GM21515 (cell line): ENCODE results near the gene EPN2.
A peak's percentile ranks its signal among the peaks of the same experiment; 100 is the strongest.
"Not testable (repeated sequence)": the region's sequence is repeated elsewhere in the genome, so short reads cannot be mapped to it uniquely, and the experiment has no call there.

Source experiments
- ATAC-seq: cut with Tn5 transposase; IDR thresholded peaks from one replicate; pipeline ENCODE4 v1.9.1; 2021; ENCODE audit not compliant: unreplicated experiment

The EPN2 gene

GRCh38 chr17:19237139-19237388 is at the start of gene EPN2:
EPN2 (plus strand) TSS chr17:19237366; CDS start chr17:19283120, 45,754 bp downstream.
- ATAC-seq: not testable (repeated sequence)

GRCh38 chr17:19187883-19188869 is 49.0 kb upstream of the EPN2 start:
- peak; percentile 47 for ATAC-seq

GRCh38 chr17:19188870-19189708 is 48.1 kb upstream of the EPN2 start:
- peak; percentile 71 for ATAC-seq

- not testable (repeated sequence) for ATAC-seq
Observed at GRCh38 chr17:19189781-19190405, 47.3 kb upstream of the EPN2 start.

DNA sequence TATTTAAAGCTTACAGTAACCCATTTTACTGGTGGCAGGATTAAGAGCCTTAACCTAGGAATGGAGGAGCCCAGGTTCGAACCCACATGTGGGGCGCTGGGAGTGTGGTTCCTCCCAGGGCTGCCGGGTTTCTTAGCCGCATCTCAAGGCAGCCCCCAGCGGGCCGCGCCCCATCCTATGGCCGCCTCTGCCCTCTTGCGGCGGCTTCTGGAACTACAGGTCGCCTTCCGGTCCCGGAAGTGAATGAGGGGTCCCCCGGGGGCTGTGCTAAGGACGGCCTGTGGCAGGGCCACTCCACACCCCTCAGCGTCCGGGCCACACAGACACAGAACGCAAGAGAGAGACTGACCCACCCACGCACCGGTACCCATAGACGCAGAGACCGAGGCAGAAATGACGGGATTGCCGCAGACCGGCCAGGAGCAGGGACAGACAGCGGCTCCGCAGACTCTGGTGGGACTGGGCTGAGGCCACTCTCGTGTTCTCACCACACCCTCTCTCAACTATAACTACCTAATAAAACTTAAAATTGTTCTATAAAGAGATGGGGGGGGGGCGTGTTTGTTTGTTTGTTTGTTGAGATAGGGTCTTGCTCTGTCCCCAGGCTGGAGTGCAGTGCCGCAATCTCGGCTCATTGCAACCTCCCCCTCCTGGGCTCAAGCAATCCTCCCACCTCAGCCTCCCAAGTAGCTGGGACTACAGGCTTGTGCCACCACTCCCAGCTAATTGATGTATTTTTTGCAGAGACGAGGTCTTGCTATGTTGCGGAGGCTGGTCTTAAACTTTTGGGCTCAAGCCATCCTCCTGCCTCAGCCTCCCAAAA is 40.6 kb upstream of the EPN2 start:
- peak; percentile 79 for ATAC-seq

- ATAC-seq: peak; percentile 83
Observed at GRCh38 chr17:19202448-19202847, 34.7 kb upstream of the EPN2 start.

DNA sequence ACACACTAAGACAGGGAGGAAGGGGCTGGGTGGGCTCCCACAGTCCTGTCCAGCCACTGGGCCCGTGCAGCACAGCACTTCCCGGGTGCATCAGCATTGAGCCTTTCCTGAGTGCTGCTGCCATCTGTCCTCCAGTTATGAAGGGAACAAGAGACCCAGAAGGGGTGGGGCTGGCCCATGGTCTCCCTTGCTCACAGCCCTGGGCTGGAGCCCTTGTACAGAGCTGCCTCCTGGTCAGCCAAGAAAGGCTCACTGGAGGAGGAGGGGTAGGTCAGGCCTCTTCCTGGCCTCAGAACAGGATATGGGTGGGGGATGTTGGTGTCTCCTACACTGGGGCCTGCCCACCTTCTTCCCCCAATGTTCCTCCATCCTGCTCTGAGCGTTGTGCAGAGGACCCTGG is 33.7 kb upstream of the EPN2 start:
- ATAC-seq: not testable (repeated sequence)

DNA sequence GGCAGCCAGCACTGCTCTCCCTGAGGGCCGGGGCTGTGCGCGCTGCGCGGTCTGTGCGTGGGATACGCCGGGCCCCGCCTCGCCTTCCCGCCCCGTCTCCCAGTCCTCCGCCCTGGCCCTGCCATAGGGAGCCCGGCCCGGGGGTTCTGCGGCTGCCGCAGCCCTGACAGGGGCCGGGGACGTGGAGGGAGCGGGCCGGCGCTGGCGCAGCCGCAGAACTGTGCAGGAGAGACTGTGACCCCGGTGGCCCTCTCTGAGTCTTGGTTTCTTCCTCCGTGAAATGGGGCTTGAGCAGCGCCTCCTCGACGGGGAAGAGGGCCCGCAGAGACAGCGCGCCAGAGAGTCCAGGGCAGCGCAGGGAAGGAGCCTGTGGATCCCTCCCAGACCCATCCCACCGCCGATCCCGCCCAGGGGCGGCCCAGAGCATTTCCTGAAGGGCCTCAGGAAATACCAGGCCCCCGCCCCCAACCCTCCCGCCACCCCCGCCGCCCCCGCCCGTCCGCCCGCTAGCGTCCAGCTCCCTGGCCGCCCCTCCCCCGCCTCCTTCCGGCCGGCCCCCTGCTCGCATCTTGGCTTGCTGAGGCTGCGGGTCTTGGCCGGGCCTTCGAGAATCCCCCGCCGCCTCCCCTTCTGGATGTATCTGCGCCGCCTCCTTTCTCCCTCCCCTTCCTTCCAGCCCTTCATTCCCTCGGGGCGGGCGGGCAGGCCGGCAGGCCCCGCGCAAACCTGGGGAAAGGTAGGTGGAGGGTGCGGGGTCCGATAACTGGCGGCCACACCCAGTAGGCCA is 21.9 kb upstream of the EPN2 start:
- ATAC-seq: not testable (repeated sequence)

DNA sequence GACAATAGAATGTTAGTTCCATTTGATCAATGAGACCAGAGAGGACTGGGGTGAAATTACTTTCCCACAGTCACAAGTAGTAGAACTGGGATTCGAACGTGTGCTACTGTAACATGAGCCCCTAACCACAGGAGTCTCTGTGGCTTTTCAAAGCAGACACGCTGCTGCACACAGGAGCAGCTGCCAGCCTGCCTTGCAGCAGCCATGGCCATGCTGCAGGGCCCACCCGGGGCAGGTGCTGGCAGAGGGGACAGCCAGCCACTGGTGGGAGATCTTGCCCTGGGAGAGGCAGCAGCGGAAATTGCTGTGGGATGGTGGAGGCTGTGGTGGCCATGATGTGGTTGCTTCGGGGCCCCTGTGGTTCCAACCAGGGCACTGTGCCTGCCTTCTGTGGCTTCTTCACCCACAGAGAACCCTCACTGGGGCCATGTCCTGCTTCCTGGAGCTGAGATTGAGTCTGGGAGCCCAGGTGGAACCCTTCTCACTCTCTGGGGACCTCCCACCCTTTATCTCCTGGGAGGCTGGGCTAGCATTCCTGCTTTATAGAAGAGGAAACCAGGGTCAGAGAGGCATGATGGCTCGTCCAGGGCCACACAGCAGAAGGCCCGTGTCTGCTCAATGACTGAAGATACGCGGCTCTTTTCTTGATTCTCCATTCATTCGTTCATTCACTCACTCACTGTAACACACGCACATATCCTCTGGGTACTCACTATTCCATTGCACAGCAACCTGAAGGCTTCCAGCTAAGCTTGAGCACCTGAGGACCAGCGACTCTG is 20.8 kb upstream of the EPN2 start:
- ATAC-seq: not testable (repeated sequence)

GRCh38 chr17:19218914-19219313 is 18.3 kb upstream of the EPN2 start:
- ATAC-seq: not testable (repeated sequence)

- not testable (repeated sequence) for ATAC-seq
Observed at GRCh38 chr17:19219384-19219783, 17.8 kb upstream of the EPN2 start.

DNA sequence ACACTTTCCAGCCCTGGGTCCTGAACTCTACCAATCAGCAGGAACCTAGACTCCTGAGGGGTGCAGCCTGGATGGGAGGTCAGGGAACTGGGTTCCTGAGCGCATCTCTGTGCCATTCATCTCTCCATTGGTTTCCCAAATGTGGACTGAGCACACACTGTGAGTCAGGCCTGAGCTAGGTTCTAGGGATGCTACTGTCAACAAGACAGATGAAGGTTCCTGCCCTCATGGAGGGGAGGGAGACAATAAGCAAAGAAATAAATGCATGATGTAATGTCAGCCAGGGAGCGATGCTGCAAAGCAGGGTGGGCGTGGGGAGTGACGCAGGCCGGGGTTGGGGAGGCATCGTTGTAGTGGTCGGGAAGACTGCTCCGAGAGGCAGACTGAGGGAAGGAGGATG is 17.0 kb upstream of the EPN2 start:
- ATAC-seq: not testable (repeated sequence)

DNA sequence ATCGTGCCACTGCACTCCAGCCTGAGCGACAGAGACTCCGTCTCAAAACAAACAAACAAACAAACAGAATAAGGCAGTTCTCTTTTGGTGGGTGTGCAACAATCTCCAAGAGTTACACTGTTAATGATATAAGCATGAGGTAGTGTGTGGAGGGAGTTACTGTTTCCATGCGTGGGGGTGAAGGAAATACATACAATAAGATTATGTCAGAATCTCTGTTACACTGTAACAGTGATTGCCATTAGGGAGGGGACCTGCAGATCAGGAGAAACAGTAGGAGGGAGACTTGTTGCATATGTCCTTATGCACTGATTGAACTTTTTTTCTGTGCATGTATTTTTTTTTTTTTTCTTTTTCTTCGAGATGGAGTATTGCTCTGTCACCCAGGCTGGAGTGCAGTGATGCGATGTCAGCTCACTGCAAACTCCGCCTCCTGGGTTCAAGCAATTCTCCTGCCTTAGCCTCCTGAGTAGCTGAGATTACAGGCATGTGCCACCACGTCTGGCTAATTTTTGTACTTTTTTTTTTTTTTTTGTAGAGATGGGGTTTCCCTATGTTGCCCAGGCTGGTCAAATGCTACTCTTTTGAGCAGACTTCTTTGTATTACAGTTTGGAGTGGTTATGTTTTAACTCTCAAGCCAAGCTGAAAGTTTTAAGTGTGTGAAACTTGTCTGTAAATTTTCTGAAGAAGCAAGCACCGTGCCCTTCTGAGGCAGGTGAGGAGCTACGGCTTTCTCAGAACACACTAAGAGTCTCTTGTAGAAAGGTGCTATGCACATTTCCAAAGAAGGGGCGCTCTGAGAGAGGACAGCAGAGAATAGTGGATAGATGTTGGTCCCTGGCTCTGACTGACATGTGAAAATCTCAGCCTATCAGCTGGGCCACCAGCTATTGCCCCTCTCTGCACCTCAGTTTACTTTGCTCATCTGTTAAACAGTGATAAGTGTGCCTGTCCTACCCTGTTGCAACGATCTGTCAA is 10.3 kb upstream of the EPN2 start:
- ATAC-seq: not testable (repeated sequence)

GRCh38 chr17:19234676-19235075 is 2.5 kb upstream of the EPN2 start:
- ATAC-seq: not testable (repeated sequence)

DNA sequence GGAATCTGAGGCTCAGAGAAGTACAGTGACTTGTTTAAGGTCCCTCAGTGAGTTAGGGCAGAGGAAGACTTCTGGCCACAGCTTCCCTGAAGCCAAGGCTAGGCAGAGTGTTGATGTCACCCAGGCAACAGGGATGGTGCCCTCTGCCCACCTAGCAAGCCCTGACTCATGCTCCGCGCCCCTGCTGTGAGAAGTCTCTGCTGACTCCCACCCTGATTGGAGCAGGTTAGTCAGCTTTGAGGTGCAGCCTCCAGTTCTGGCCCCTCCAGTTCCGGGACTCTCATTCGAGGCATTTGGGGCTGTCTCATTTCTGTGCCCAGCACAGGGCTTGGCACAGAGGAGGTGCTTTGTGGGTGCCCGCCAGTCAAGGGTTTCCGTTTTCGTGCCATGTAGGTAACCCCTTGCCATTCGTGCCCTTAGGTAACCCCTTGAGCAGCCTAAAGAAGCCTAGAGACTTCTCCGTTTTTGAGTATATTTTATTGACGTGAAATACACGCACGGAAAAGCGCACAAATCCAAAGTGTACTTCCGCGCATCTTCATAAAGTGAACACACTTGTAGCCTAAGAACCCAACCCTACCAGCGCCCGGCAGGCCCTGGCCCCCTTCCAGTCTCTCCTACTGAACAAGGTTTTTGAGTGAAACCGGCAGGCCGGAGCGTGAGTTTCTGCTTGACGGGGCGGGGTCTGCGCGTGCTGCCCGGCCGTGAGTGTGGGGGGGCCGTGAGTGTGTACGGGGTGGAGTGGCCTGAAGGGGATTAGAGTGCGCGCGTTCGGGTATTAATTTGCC is 621 bp upstream of the EPN2 start:
- ATAC-seq: peak; percentile 38

DNA sequence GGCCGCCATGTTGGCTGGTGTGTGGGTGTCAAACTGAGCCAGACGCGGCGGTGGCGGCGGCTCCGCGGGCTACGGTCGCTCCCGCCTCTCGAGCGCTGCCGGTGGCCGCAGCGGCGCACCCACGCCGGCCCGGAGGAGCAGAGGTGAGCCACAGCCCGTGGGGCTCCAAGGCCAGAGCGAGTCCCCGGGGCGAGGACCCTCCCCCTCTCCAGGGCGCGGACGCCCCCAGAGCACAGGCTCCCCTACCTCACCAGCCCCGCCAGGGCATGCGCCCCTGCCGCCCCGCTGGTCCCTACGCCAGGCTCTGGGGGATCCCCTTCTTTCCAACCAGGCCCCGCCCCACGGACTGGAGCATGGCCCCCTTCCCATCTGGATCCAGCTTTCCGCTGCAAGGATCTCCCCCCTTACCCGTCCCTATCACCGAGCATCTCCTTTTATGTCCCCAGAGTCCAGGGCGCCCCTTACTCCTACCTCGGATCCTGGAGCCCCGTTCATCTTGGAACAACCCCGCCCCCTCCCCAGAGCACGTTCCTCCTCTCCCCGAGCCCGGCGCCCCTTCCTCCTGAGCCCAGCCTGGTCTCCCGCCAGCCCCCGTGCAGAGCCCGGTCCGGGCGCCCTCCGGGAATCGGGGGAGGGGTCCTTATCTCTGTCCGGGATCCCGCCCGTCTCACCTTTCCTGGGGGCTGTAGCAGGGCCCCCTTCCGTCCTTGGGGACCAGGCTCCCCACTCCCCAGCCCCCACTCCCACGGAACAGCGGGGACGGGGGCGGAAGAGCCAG is 412 bp downstream of the EPN2 start:
- peak; percentile 69 for ATAC-seq
